Spleen (tissue), 11 donors: ENCODE measurements around the gene ALKBH4. TPM values are rescaled to one million over a fixed set of nuclear protein-coding genes. Genes with fewer than 3 reads are reported as not detected.
A peak's percentile ranks its signal among the peaks of the same experiment; 100 is the strongest.

ENCODE experiments used
- DNase-seq: peaks from one replicate; pipeline ENCODE4 v3.0.0-alpha.2; 2020
- H3K27ac ChIP-seq, 8 donors: fragments of 200-600 bp; sonication (generic) in 7 of 8; 1 replicate in 4 of 8; 2 replicates in 4 of 8; pipeline versions ENCODE4 v1.5.0 to v1.8.0; 2016 to 2021; ENCODE audit warnings: inconsistent platforms in 4 of 8, mild to moderate bottlenecking in 4 of 8, moderate library complexity in 1 of 8
- H3K27me3 ChIP-seq, 7 donors: fragments of 200-600 bp; sonication (generic) in 6 of 7; replicated peaks in 1 of 7; 1 replicate in 4 of 7; 2 replicates in 3 of 7; pipeline versions ENCODE4 v1.5.0 to v1.8.0; 2016 to 2021; ENCODE audit warnings: inconsistent platforms in 3 of 7, mild to moderate bottlenecking in 1 of 7
- H3K36me3 ChIP-seq, 6 donors: fragments of 200-600 bp; sonication (generic) in 5 of 6; 1 replicate in 4 of 6; 2 replicates in 2 of 6; pipeline versions ENCODE4 v1.5.0 to v1.8.0; 2016 to 2021; ENCODE audit warnings: inconsistent platforms in 2 of 6
- H3K4me1 ChIP-seq, 6 donors: fragments of 200-600 bp; sonication (generic) in 5 of 6; 1 replicate in 3 of 6; 2 replicates in 3 of 6; pipeline versions ENCODE4 v1.5.0 to v1.8.0; 2016 to 2021; ENCODE audit warnings: inconsistent platforms in 3 of 6
- H3K4me3 ChIP-seq, 8 donors: fragments of 200-600 bp; sonication (generic) in 7 of 8; 1 replicate in 4 of 8; 2 replicates in 4 of 8; pipeline versions ENCODE4 v1.5.0 to v1.8.0; 2016 to 2021; ENCODE audit warnings: inconsistent platforms in 4 of 8, mild to moderate bottlenecking in 4 of 8, moderate library complexity in 2 of 8
- H3K9me3 ChIP-seq, 8 donors: fragments of 200-600 bp; sonication (generic) in 7 of 8; 1 replicate in 4 of 8; 2 replicates in 4 of 8; pipeline versions ENCODE4 v1.5.0 to v1.8.0; 2016 to 2021; ENCODE audit warnings: inconsistent platforms in 4 of 8
- CTCF ChIP-seq, 11 experiments: fragments of 200-600 bp in 7 of 11; fragments of 450-650 bp in 4 of 11; sonication (generic) in 4 of 11; IDR thresholded peaks in 8 of 11; conservative IDR thresholded peaks in 3 of 11; 1 replicate in 7 of 11; 2 replicates in 4 of 11; pipeline versions ENCODE4 v1.4.0 to v1.8.0; 2016 to 2021; ENCODE audit warnings: antibody characterized with exemption in 11 of 11, inconsistent platforms in 4 of 11, mild to moderate bottlenecking in 1 of 11
- POLR2A ChIP-seq, 3 donors: fragments of 450-650 bp; IDR thresholded peaks; one replicate each; pipeline ENCODE4 v1.5.1; 2017; ENCODE audit warnings: antibody characterized with exemption in 3 of 3, mild to moderate bottlenecking in 1 of 3
- POLR2AphosphoS5 ChIP-seq, 3 donors: sonication (generic); formaldehyde crosslinking; IDR thresholded peaks; one replicate each; pipeline ENCODE4 v1.5.1; 2017; ENCODE audit warnings: antibody characterized with exemption in 3 of 3
- whole genome bisulfite sequencing, 5 donors: extraction: QIAGEN DNeasy Blood & Tissue Kit in 3 of 5; methylation state at CpG; one replicate each; pipeline versions ENCODE4 v1.1.5 to v1.1.7; 2013 to 2018; 5-methylcytosine and 5-hydroxymethylcytosine counted together
- intact Hi-C: fragments of 100-400 bp; cut with DNase I; formaldehyde crosslinking; loops from one replicate; pipeline ENCODE4 v1.15.0; 2023; ENCODE audit warnings: low total_unique reads
- polyA plus RNA-seq, 3 donors: library from polyadenylated mRNA; stranded (reverse); fragments of 200-250 nt; gene quantifications; one replicate each; pipeline ENCODE4 v1.2.1, GENCODE V29; 2013
- total RNA-seq, 7 donors: library from RNA; depleted of rRNA in 3 of 7; stranded (reverse); fragments of >200 nt in 3 of 7; fragmentation: NEBNext Ultra II Directional in 4 of 7; extraction: Animal tissue kit (Norgen Biotek cat#: 25700) in 4 of 7; gene quantifications; one replicate each; pipeline versions ENCODE4 v1.1.0 to v1.2.1, GENCODE V29; 2016 to 2021
- donor health status: healthy with polysubstance abuse.
- donor health status: DM: no; HTN: no; CAD: no; lungs with moderate emphysema.
- donor health status: DM: no; HTN: no; CAD: no.
- donor health status: Bipolar disorder and iron deficiency.
- donor health status: healthy.
- donor health status: DM: no; HTN: no; CAD: no.
- donor health status: DM: yes; HTN: yes; CAD: no.

The ALKBH4 gene
- total and polyA plus RNA-seq, 10 donors, result 9.0 to 15.1 (median 10.6) TPM

GRCh38 chr7:102450242-102450641 lies 14.4 kb downstream of the ALKBH4 start:
- no peak overlapping the region for H3K4me3 ChIP-seq
- 57 to 75% (median 69%) methylated on average over 6 of the region's 6 CpGs for WGBS, 5 donors
- TF ChIP-seq POLR2AphosphoS5 (IDR thresholded peaks at IDR 0.05), result peak; percentile 54 to 67 (median 61)
- TF ChIP-seq POLR2A (IDR thresholded peaks at IDR 0.05), result no peak
- peak; percentile 31 to 69 (median 52) for TF ChIP-seq CTCF (IDR thresholded peaks at IDR 0.05 in 8 of 11, conservative IDR thresholded peaks at IDR 0.05 in 3 of 11)
- intact Hi-C loops, result no loop called here
- H3K9me3 ChIP-seq, result no peaks in the 10 kb centered on the region
- peak; percentile 85 for DNase-seq
- peaks cover 0 to 44% (median 16%) of the 10 kb centered on the region in 6 donors for H3K4me1 ChIP-seq
- peak overlapping the region in 2 of 8 donors; percentile 22 to 26 for H3K27ac ChIP-seq
- peaks cover 5 to 53% (median 33%) of the 10 kb centered on the region in 6 donors for H3K36me3 ChIP-seq
- H3K27me3 ChIP-seq, result no peaks in the 10 kb centered on the region

GRCh38 chr7:102449136-102449535 lies 15.5 kb downstream of the ALKBH4 start:
- intact Hi-C loops, result no loop called here
- WGBS, 5 donors, result 94 to 99% (median 97%) methylated on average over 15 of the region's 15 CpGs
- TF ChIP-seq POLR2A (IDR thresholded peaks at IDR 0.05) (no peak), POLR2AphosphoS5 (IDR thresholded peaks at IDR 0.05) (peak in 1 of 3 donors; percentile 12), CTCF (IDR thresholded peaks at IDR 0.05 in 8 of 11, conservative IDR thresholded peaks at IDR 0.05 in 3 of 11) (no peak)
- Histone ChIP-seq H3K4me3 (no peak overlapping the region), H3K27ac (no peak overlapping the region), H3K4me1 (peaks cover 0 to 55% (median 24%) of the 10 kb centered on the region in 6 donors), H3K9me3 (no peaks in the 10 kb centered on the region), H3K36me3 (peaks cover 5 to 57% (median 32%) of the 10 kb centered on the region in 6 donors), H3K27me3 (no peaks in the 10 kb centered on the region)
- no peak for DNase-seq

- intact Hi-C loops, result no loop called here
- 87 to 96% (median 93%) methylated on average over 8 to 14 of the region's 14 CpGs for WGBS, 5 donors
- no peaks in the 10 kb centered on the region for H3K27me3 ChIP-seq
Measured at GRCh38 chr7:102447311-102447710, 17.4 kb downstream of the ALKBH4 start.

More at GRCh38 chr7:102447311-102447710, 17.4 kb downstream of the ALKBH4 start:
- Histone ChIP-seq H3K36me3 (peaks cover 5 to 71% (median 32%) of the 10 kb centered on the region in 6 donors), H3K4me3 (no peak overlapping the region), H3K9me3 (no peaks in the 10 kb centered on the region), H3K27ac (peak overlapping the region in 1 of 8 donors; percentile 89), H3K4me1 (peaks cover 0 to 73% (median 37%) of the 10 kb centered on the region in 6 donors)
- TF ChIP-seq POLR2A (IDR thresholded peaks at IDR 0.05), result no peak
- peak in 1 of 3 donors; percentile 38 for TF ChIP-seq POLR2AphosphoS5 (IDR thresholded peaks at IDR 0.05)
- no peak for TF ChIP-seq CTCF (IDR thresholded peaks at IDR 0.05 in 8 of 11, conservative IDR thresholded peaks at IDR 0.05 in 3 of 11)
- no peak for DNase-seq
